ENCODE measurements around the gene PDLIM1.

DNA sequence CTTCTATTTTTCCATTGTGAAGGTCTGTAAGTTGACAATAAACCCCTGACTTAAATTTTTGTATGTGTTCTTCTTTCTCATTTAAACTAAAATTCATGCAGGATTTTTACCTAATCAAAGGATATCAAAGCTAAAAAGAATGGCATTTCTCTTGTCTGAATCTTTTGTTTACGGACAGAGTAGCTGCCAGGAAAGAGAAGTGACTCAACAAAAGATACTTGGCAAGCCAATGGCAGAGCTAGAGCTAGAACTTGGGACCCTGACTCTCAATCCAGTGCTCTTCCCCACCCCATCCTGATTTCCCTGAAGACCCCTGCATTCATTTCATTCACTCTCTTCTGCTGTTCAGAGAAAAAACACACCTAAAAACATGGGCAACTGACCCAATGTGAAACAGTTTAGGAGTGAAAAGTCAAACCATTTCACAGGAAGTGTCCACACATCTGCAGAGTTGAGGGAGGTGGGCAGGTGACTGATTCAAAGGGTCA, 40.2 kb upstream of the PDLIM1 start:
- TF ChIP-seq, protein P1, sequence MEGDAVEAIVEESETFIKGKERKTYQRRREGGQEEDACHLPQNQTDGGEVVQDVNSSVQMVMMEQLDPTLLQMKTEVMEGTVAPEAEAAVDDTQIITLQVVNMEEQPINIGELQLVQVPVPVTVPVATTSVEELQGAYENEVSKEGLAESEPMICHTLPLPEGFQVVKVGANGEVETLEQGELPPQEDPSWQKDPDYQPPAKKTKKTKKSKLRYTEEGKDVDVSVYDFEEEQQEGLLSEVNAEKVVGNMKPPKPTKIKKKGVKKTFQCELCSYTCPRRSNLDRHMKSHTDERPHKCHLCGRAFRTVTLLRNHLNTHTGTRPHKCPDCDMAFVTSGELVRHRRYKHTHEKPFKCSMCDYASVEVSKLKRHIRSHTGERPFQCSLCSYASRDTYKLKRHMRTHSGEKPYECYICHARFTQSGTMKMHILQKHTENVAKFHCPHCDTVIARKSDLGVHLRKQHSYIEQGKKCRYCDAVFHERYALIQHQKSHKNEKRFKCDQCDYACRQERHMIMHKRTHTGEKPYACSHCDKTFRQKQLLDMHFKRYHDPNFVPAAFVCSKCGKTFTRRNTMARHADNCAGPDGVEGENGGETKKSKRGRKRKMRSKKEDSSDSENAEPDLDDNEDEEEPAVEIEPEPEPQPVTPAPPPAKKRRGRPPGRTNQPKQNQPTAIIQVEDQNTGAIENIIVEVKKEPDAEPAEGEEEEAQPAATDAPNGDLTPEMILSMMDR (IDR thresholded peaks at IDR 0.05) = no peak
- TF ChIP-seq POLR2A (IDR thresholded peaks at IDR 0.05) = no peak
